ENCODE data around the gene XAGE1B. TPM values are rescaled to one million over a fixed set of nuclear protein-coding genes. Genes with fewer than 3 reads are reported as not detected.

XAGE1B gene
- polyA plus RNA-seq, 3 donors = not detected

Other genes starting within 250 kb of the XAGE1B start
- gene XAGE2, start 148.0 kb downstream of the XAGE1B start, polyA plus RNA-seq (ENCODE audit: insufficient read length in 3 of 3) = under 1 TPM in 1 of 3 donors, not detected in 2; 0.23 TPM
- gene XAGE1A, start 21.3 kb downstream of the XAGE1B start, polyA plus RNA-seq (ENCODE audit: insufficient read length in 3 of 3) = not detected
- gene SSX7, start 137.8 kb upstream of the XAGE1B start, polyA plus RNA-seq (ENCODE audit: insufficient read length in 3 of 3) = not detected
- not detected for gene SSX2, start 190.1 kb upstream of the XAGE1B start, polyA plus RNA-seq (ENCODE audit: insufficient read length in 3 of 3)
- gene SSX2B, start 234.2 kb upstream of the XAGE1B start, polyA plus RNA-seq (ENCODE audit: insufficient read length in 3 of 3) = under 1 TPM in 2 of 3 donors, not detected in 1; 0.32 to 0.34 TPM